GM12878 (cell line): Measurements from ENCODE around the gene SPG7. TPM values are rescaled to one million over a fixed set of nuclear protein-coding genes. Genes with fewer than 3 reads are reported as not detected.
A peak's percentile ranks its signal among the peaks of the same experiment; 100 is the strongest.

Source experiments
- ATAC-seq: fragments of 200-7000 bp; cut with Tn5 transposase; 3 replicates; pipeline ENCODE4 v1.9.1; 2020; ENCODE audit warnings: mild to moderate bottlenecking, moderate library complexity
- BruUV-seq: library from RNA; stranded (reverse); fragments of 400-500 nt; replicated peaks from 2 replicates; lab custom pipeline; 2021; lab: Mats Ljungman, UMichigan
- CTCF ChIA-PET: fragments of 300-600 bp; sonication (Branson Sonifier 250); formaldehyde crosslinking; extraction: SDS; loops from one replicate; lab custom pipeline; 2021; ENCODE audit warnings: inconsistent platforms; lab: Yijun Ruan, JAX
- POLR2A ChIA-PET: fragments of 350-600 bp; formaldehyde crosslinking; extraction: SDS; loops from one replicate; lab custom pipeline; 2021; ENCODE audit warnings: inconsistent platforms; lab: Charles Lee
- RAD21 ChIA-PET: fragments of 300-600 bp; sonication (Branson Sonifier 250); formaldehyde crosslinking; loops from one replicate; lab custom pipeline; 2023; ENCODE audit warnings: antibody characterized with exemption; ENCODE audit not compliant: unreplicated experiment; lab: Charles Lee
- SMC1A ChIA-PET: fragments of 300-600 bp; sonication (Branson Sonifier 250); formaldehyde crosslinking; loops from one replicate; lab custom pipeline; 2023; ENCODE audit not compliant: unreplicated experiment, uncharacterized antibody; lab: Charles Lee
- DNase-seq: peaks from one replicate; pipeline ENCODE4 v3.0.0-alpha.2; 2011; ENCODE audit warnings: low read depth, low spot score
- FAIRE-seq: peaks from 3 replicates; lab custom pipeline; 2011; peaks lifted over from hg19 to GRCh38; lab: Jason Lieb, UNC
- H2AFZ ChIP-seq: 2 replicates; pipeline ENCODE4 v1.6.0; 2011; ENCODE audit warnings: low read depth, low read length, control low read depth; ENCODE audit not compliant: control insufficient read depth
- H3K27ac ChIP-seq: 2 replicates; pipeline ENCODE4 v1.5.1; 2011; ENCODE audit warnings: control low read depth; ENCODE audit not compliant: control insufficient read depth, insufficient read depth
- H3K27me3 ChIP-seq, 2 experiments: replicated peaks in 1 of 2; 2 replicates each; pipeline versions ENCODE4 v1.6.0 to v1.6.1; 2011; ENCODE audit warnings: low read length in 1 of 2; ENCODE audit not compliant: control insufficient read depth in 2 of 2, insufficient read depth in 2 of 2
- H3K36me3 ChIP-seq, 2 experiments: 2 replicates each; pipeline ENCODE4 v1.5.1; 2011; ENCODE audit warnings: low read length in 1 of 2; ENCODE audit not compliant: control insufficient read depth in 2 of 2, insufficient read depth in 2 of 2
- H3K4me1 ChIP-seq: 2 replicates; pipeline ENCODE4 v1.6.1; 2011; ENCODE audit warnings: mild to moderate bottlenecking, low read length, moderate library complexity, mixed read lengths; ENCODE audit not compliant: control insufficient read depth, insufficient read depth
- H3K4me2 ChIP-seq: 2 replicates; pipeline ENCODE4 v1.6.0; 2011; ENCODE audit warnings: control low read depth; ENCODE audit not compliant: control insufficient read depth, insufficient read depth
- H3K4me3 ChIP-seq: fragments of 200-600 bp; sonication (generic); 2 replicates; pipeline ENCODE4 v1.5.1; 2016
- H3K79me2 ChIP-seq: 2 replicates; pipeline ENCODE4 v1.6.0; 2011; ENCODE audit warnings: low read length; ENCODE audit not compliant: control insufficient read depth, insufficient read depth
- H3K9ac ChIP-seq: 2 replicates; pipeline ENCODE4 v1.8.0; 2011; ENCODE audit warnings: low read length, control low read depth, mixed read lengths; ENCODE audit not compliant: control insufficient read depth, insufficient read depth
- H3K9me3 ChIP-seq: replicated peaks from 3 replicates; pipeline ENCODE4 v1.5.1; 2011; ENCODE audit warnings: mild to moderate bottlenecking, low read length; ENCODE audit not compliant: control insufficient read depth, insufficient read depth
- H4K20me1 ChIP-seq: 2 replicates; pipeline ENCODE4 v1.6.0; 2011; ENCODE audit not compliant: control insufficient read depth, insufficient read depth
- CHD2 ChIP-seq: IDR thresholded peaks from 2 replicates; pipeline ENCODE4 v1.6.1; 2011; ENCODE audit warnings: low read depth, low read length, improper control_type of control experiment, borderline replicate concordance
- ESRRA ChIP-seq: IDR thresholded peaks from 2 replicates; pipeline ENCODE4 v1.6.1; 2012; ENCODE audit warnings: mild to moderate bottlenecking, low read length, improper control_type of control experiment
- KAT2A ChIP-seq: conservative IDR thresholded peaks from 2 replicates; pipeline ENCODE4 v1.6.1; 2011; ENCODE audit warnings: low read depth, low read length; ENCODE audit not compliant: control insufficient read depth
- NFYA ChIP-seq: IDR thresholded peaks from 2 replicates; pipeline ENCODE4 v1.6.1; 2011; ENCODE audit warnings: low read depth, mild to moderate bottlenecking, low read length, improper control_type of control experiment, borderline replicate concordance
- POLR2AphosphoS5 ChIP-seq: IDR thresholded peaks from 2 replicates; pipeline ENCODE4 v1.6.1; 2011; ENCODE audit warnings: mild to moderate bottlenecking, low read length, inconsistent platforms
- RFX5 ChIP-seq: IDR thresholded peaks from 2 replicates; pipeline ENCODE4 v1.6.1; 2011; ENCODE audit warnings: low read depth, low read length, improper control_type of control experiment
- YY1 ChIP-seq: IDR thresholded peaks from 2 replicates; pipeline ENCODE4 v1.6.1; 2011; ENCODE audit warnings: low read depth, mild to moderate bottlenecking, low read length
- ZNF217 ChIP-seq: fragments of 450-650 bp; IDR thresholded peaks from 2 replicates; pipeline ENCODE4 v1.6.1; 2017; ENCODE audit warnings: antibody characterized with exemption, mild to moderate bottlenecking
- ZNF687 ChIP-seq: fragments of 450-650 bp; IDR thresholded peaks from 2 replicates; pipeline ENCODE4 v1.6.1; 2017; ENCODE audit warnings: mild to moderate bottlenecking, moderate library complexity
- WGBS: methylation state at CpG from one replicate; pipeline ENCODE4 v1.1.6; 2016; ENCODE audit warnings: low lambda C conversion rate; ENCODE audit not compliant: insufficient replicate concordance, insufficient coverage; ENCODE audit errors: missing lambda C conversion rate; 5-methylcytosine and 5-hydroxymethylcytosine counted together
- in situ Hi-C: fragments of 300-500 bp; cut with MboI; formaldehyde crosslinking; loops from 9 replicates; pipeline ENCODE4 v1.14.3; 2018; ENCODE audit warnings: mixed read lengths
- intact Hi-C: fragments of 100-400 bp; cut with micrococcal nuclease; formaldehyde crosslinking; loops from one replicate; pipeline ENCODE4 v1.14.2; 2022; ENCODE audit not compliant: unreplicated experiment
- polyA plus RNA-seq, 11 experiments: library from polyadenylated mRNA; depleted of rRNA in 4 of 11; unstranded in 6 of 11; stranded (reverse) in 5 of 11; fragments of >200 nt; fragmentation: Nextera tagmentation in 4 of 11; fragmentation: Illumina TruSeq in 1 of 11; extraction: Ambion mirVana in 4 of 11; extraction: Trizol in 1 of 11; gene quantifications; 1 replicate in 1 of 11; 2 replicates in 10 of 11; pipeline versions ENCODE4 v1.2.1 to v1.2.3, GENCODE V29; 2011 to 2016; ENCODE audit warnings: inconsistent platforms in 2 of 11, missing spikeins in 2 of 11, low read depth in 1 of 11
- total RNA-seq, 4 experiments: library from RNA; depleted of rRNA in 3 of 4; stranded (reverse); fragments of >200 nt in 3 of 4; fragmentation: Illumina TruSeq in 1 of 4; extraction: Trizol in 1 of 4; gene quantifications; 2 replicates each; pipeline versions ENCODE4 v1.2.1 to v1.2.3, GENCODE V29; 2013 to 2021
- TF ChIP-seq, protein P1 (sequence below): fragments of 450-650 bp; formaldehyde crosslinking; IDR thresholded peaks from 2 replicates; pipeline ENCODE4 v1.4.0; 2020; ENCODE audit warnings: mild to moderate bottlenecking, moderate library complexity
- TF ChIP-seq, protein P2 (sequence below): fragments of 150-350 bp; IDR thresholded peaks from 2 replicates; pipeline ENCODE4 v1.6.1; 2016; ENCODE audit warnings: low read depth, low read length

Gene SPG7
- total and polyA plus RNA-seq, 10 of the 15 experiments (the other 5 are each of a cell fraction or from before 2014, with no cell fraction given): 5.9 to 75.9 (median 52.5) TPM

GRCh38 chr16:89512453-89512852, 4.2 kb downstream of the SPG7 start (continued):
- no peak for TF ChIP-seq ZNF687

GRCh38 chr16:89517128-89517527, 8.9 kb downstream of the SPG7 start:
- Histone ChIP-seq H3K4me3 (no peak overlapping the region), H3K4me2 (no peak overlapping the region), H3K4me1 (no peaks in the 10 kb centered on the region), H4K20me1 (no peaks in the 10 kb centered on the region), H3K9ac (no peak overlapping the region), H3K27ac (no peak overlapping the region), H3K27me3 (no peaks in the 10 kb centered on the region), H3K9me3 (no peaks in the 10 kb centered on the region), H3K79me2 (no peaks in the 10 kb centered on the region; the same call in 1 of the 2 replicates), H3K36me3 (peaks cover 4 to 25% of the 10 kb centered on the region in 2 experiments), H2AFZ (no peak overlapping the region)
- ATAC-seq (no peak), DNase-seq (no peak), FAIRE-seq (no peak)
- ChIA-PET CTCF (interaction anchor here (1.3 kb wide), 1 partner anchor 40 kb away, joined by 3 read pairs; no protein-coding TSS in a partner anchor), POLR2A (interaction anchor here (0.7 kb wide), 1 partner anchor 232 kb away, joined by 3 read pairs; no protein-coding TSS in a partner anchor), SMC1A (interaction anchor here (0.6 kb wide), 1 partner anchor 12 kb away, joined by 3 read pairs; no protein-coding TSS in a partner anchor), RAD21 (no interaction called here)
- TSS peak; percentile 18 for BruUV-seq
- intact Hi-C loops: no loop called here
- in situ Hi-C loops: no loop called here
- WGBS: 90% methylated on average over 9 of the region's 9 CpGs
- no peak for TF ChIP-seq POLR2AphosphoS5
- TF ChIP-seq, protein P1, sequence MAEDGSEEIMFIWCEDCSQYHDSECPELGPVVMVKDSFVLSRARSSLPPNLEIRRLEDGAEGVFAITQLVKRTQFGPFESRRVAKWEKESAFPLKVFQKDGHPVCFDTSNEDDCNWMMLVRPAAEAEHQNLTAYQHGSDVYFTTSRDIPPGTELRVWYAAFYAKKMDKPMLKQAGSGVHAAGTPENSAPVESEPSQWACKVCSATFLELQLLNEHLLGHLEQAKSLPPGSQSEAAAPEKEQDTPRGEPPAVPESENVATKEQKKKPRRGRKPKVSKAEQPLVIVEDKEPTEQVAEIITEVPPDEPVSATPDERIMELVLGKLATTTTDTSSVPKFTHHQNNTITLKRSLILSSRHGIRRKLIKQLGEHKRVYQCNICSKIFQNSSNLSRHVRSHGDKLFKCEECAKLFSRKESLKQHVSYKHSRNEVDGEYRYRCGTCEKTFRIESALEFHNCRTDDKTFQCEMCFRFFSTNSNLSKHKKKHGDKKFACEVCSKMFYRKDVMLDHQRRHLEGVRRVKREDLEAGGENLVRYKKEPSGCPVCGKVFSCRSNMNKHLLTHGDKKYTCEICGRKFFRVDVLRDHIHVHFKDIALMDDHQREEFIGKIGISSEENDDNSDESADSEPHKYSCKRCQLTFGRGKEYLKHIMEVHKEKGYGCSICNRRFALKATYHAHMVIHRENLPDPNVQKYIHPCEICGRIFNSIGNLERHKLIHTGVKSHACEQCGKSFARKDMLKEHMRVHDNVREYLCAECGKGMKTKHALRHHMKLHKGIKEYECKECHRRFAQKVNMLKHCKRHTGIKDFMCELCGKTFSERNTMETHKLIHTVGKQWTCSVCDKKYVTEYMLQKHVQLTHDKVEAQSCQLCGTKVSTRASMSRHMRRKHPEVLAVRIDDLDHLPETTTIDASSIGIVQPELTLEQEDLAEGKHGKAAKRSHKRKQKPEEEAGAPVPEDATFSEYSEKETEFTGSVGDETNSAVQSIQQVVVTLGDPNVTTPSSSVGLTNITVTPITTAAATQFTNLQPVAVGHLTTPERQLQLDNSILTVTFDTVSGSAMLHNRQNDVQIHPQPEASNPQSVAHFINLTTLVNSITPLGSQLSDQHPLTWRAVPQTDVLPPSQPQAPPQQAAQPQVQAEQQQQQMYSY: no peak
- no peak for TF ChIP-seq ZNF217
- no peak for TF ChIP-seq KAT2A
- no peak for TF ChIP-seq YY1
- no peak for TF ChIP-seq CHD2
- no peak for TF ChIP-seq ESRRA
- TF ChIP-seq RFX5: no peak
- TF ChIP-seq, protein P2, sequence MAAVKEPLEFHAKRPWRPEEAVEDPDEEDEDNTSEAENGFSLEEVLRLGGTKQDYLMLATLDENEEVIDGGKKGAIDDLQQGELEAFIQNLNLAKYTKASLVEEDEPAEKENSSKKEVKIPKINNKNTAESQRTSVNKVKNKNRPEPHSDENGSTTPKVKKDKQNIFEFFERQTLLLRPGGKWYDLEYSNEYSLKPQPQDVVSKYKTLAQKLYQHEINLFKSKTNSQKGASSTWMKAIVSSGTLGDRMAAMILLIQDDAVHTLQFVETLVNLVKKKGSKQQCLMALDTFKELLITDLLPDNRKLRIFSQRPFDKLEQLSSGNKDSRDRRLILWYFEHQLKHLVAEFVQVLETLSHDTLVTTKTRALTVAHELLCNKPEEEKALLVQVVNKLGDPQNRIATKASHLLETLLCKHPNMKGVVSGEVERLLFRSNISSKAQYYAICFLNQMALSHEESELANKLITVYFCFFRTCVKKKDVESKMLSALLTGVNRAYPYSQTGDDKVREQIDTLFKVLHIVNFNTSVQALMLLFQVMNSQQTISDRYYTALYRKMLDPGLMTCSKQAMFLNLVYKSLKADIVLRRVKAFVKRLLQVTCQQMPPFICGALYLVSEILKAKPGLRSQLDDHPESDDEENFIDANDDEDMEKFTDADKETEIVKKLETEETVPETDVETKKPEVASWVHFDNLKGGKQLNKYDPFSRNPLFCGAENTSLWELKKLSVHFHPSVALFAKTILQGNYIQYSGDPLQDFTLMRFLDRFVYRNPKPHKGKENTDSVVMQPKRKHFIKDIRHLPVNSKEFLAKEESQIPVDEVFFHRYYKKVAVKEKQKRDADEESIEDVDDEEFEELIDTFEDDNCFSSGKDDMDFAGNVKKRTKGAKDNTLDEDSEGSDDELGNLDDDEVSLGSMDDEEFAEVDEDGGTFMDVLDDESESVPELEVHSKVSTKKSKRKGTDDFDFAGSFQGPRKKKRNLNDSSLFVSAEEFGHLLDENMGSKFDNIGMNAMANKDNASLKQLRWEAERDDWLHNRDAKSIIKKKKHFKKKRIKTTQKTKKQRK: no peak
- TF ChIP-seq NFYA: no peak
